Measurements from ENCODE around the gene MPP3. TPM values are rescaled to one million over a fixed set of nuclear protein-coding genes. Genes with fewer than 3 reads are reported as not detected.

Gene MPP3, protein sequence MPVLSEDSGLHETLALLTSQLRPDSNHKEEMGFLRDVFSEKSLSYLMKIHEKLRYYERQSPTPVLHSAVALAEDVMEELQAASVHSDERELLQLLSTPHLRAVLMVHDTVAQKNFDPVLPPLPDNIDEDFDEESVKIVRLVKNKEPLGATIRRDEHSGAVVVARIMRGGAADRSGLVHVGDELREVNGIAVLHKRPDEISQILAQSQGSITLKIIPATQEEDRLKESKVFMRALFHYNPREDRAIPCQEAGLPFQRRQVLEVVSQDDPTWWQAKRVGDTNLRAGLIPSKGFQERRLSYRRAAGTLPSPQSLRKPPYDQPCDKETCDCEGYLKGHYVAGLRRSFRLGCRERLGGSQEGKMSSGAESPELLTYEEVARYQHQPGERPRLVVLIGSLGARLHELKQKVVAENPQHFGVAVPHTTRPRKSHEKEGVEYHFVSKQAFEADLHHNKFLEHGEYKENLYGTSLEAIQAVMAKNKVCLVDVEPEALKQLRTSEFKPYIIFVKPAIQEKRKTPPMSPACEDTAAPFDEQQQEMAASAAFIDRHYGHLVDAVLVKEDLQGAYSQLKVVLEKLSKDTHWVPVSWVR
- 1 to 10 TPM; 4.7 to 5.9 TPM for total RNA-seq

DNA sequence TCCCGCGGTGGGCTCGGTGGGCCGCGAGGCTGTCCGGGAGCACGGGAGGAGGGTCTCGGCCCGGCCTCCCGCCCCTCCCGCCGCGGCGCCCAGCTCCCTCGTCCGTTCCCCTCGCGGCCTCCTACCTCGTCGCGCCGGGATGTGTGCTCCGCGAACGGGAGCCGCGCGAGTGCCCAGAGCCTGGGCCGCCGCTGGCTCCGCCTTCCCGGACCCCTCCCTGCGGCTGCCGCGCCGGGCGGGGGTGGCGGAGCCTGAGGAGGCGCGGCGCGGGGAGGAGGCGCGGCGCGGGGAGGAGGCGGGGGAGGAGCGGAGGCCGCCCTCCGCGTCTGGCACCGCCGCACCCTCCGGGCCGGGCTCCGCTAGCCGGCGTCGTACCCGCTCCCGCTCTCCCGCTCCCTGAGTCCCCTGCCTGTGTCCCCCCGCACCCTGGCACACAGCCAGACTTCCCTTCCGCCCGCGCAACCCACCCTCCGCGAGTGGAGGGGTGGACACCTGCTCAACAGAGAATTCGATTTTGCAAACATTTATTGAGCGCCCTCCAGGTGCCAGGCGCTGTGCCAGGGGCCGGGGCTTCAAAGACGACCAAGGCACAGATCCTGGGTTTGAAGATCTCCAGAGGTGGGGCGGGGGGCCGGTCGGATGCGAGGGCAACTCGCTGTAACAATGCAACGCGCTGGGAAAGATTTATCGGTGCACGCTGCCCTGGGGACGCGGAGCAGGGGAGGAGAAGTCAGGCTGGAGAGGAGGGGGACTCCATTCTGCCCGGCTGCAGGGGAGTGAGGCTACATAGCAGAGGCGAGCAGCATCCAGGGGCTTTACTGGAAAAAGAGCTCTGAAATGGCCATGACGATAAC is at the start of gene MPP3:
MPP3 (minus strand) TSS at position 171 of the 854 bp plus-strand sequence. CDS start 1,240 bp downstream, outside the sequence.

DNA sequence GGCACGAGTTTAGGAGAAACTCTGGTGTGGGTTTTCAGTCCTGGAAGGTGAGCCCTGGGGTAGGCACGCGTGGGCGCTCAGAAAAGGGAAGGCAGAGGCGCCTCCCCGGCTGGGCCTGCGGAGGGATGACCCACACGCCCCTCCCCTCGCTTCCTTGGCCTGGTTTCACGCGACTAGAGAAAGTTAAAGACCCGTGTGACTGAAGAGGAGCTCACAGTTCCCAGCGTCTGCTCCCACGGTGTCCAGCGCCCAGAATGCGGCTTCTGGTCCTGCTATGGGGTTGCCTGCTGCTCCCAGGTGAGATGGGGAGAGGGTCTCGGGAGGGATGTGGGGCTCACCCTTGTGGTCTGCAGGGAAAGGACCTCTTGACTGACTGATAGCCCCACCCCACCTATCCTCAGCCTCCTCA is 14.0 kb upstream of the MPP3 start, which contains the start of gene CD300LG:
CD300LG (plus strand) TSS at position 214 of the 409 bp plus-strand sequence; CDS start at position 255, 41 bp downstream.

DNA sequence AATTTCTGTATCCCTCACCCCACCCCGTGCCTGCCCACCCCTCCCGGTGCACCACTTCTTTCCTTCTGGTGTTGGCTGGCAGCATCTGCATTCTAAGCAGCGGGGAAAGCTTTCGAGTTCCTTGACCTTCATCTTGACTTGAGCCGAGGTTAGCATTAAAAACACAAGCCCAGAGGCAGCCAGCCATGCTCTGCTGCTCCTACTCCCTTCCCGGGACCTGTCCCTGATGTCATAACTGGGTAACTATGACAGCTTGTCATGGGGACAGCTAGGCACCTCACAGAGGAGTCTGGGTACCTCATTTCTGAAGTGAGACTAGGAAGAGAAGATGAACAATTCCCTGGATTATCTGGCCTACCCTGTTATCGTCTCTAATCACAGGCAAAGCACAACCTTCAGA is 52.8 kb downstream of the MPP3 start, which contains the start of gene CFAP97D1:
CFAP97D1 (plus strand) TSS at position 301 of the 400 bp plus-strand sequence; CDS start at position 329, 28 bp downstream.

DNA sequence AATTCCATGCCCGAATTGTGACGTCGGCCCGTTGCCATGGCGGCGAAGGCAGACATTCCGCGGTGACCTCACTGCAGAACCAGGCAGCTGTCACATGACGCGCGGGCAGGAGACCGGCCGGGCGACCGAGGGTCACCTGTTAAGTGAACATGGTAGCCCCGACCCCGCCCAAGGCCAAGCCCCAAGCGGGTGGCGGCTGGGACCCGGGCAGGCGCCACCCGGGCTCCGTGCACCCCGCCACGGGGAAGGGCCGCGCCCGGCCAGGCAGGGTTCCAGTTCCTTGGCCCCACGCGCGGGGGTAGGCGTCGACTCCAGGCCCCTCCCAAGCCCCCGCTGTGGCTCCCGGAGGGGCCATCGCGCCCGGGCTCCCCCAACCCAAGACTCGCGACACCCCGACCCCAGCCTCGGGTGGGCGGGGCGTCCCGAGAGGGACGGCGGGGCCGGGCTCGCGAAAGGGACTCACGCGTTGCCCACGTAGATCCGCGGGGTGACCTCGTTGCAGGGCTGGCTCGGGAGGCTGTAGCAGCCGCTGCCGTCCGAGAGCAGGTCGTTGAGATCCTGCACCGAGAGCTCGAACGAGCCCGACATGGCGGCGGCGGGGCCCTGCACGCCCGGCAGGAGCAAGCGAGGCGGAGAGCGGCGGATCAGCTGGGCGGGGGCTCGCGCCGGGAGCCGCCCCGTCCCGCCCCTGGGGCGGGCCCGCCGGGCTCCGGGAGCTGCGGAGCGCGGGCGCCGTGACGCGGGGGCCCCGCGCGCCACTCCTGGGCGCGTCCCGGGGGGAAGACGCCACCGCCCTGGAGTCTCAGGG is 54.4 kb downstream of the MPP3 start, which contains the start of gene DUSP3:
DUSP3 (minus strand) TSS at position 641 of the 808 bp plus-strand sequence; CDS start at position 588, 53 bp downstream.

DNA sequence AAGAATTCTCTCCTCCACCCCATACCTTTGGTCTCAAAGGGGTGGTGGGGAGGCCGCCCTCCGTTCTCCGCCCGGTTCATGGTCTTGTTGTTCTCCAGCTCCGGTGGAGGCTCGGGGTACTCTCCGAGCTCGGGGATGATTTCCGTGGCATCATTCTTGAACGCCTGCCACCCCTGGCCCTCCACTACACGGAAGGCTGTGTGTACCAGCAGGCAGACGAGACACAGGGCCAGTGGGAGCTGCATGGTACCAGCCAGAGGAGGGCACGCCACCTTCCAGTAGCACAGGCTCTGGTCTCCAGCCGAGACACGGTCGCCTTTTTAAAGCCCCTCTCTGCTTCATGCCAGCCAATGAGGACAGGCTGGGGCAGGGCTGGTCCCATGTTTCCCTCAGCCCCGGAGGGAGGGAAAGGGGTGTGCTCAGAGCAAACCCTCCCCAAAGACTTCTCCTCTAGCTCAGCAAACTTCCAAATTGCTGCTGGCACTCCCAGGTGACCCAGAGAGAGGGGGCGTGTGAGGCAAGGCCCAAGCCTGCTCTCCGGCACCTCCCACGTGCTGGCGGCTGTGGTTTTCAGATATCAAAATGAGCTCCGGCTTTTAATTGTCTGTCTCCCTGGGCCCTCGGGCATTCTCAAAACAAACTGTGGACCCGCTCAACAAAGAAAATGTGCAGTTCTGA is 74.3 kb downstream of the MPP3 start, which contains the start of gene SOST:
SOST (minus strand) TSS at position 295 of the 678 bp plus-strand sequence; CDS start at position 245, 50 bp downstream.

Other genes with a start within 250 kb of the MPP3 start
- gene MEOX1, start 171.2 kb downstream of the MPP3 start, total RNA-seq = not detected
- under 1 TPM in 1 of 2 donors, not detected in 1; under 0.01 TPM for gene SOST, start 74.4 kb downstream of the MPP3 start, total RNA-seq
- 100 to 1,000 TPM; 116 to 169 TPM for gene DUSP3, start 54.2 kb downstream of the MPP3 start, total RNA-seq
- gene CFAP97D1, start 52.7 kb downstream of the MPP3 start, total RNA-seq = under 1 TPM; under 0.01 to 0.34 TPM
- gene CD300LG, start 14.0 kb upstream of the MPP3 start, total RNA-seq = not detected
- gene MPP2, start 74.4 kb upstream of the MPP3 start, total RNA-seq = 1 to 10 TPM in 1 of 2 donors, under 1 TPM in 1; 0.34 to 1.7 TPM
- gene PPY, start 109.3 kb upstream of the MPP3 start, total RNA-seq = not detected
- gene PYY, start 120.8 kb upstream of the MPP3 start, total RNA-seq = not detected
- 1 to 10 TPM in 1 of 2 donors, under 1 TPM in 1; 0.34 to 1.3 TPM for gene NAGS, start 171.5 kb upstream of the MPP3 start, total RNA-seq
- 10 to 100 TPM; 43.7 to 54.9 TPM for gene TMEM101, start 181.8 kb upstream of the MPP3 start, total RNA-seq
- gene LSM12, start 233.5 kb upstream of the MPP3 start, total RNA-seq = 10 to 100 TPM; 37.5 to 65.6 TPM
- 10 to 100 TPM; 45.3 to 47.8 TPM for gene G6PC3, start 237.6 kb upstream of the MPP3 start, total RNA-seq